ENCODE results near the gene HBS1L.

DNA sequence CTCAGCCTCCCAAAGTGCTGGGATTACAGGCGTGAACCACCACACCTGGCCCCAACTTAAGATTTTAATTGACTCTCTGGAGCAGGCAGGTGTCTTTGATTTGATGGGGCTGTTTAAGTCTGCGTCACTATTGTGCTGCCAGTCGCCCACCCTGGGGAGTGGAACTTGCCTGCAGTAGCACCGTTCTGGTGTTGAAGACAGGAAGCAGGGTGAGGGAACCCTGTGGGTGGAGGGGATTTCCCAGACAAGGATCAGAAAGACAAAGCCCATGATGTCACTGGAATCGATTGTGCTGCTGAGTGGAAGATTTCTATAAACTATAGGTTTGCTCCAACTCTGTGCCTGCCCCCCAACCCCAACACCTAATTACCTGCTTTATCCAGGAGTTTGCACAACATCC, 115.7 kb downstream of the HBS1L start:
- no peak for TF ChIP-seq CTCF (IDR thresholded peaks at IDR 0.05; ENCODE audit: borderline replicate concordance, extremely low read depth, low read length, poor library complexity, severe bottlenecking)
- TF ChIP-seq EZH2 (IDR thresholded peaks at IDR 0.05; ENCODE audit: borderline replicate concordance, low read depth, low read length, severe bottlenecking) = no peak

Measured in DND-41 (cell line).